ENCODE data around the gene OR6B3.
"Not testable (repeated sequence)": the region's sequence is repeated elsewhere in the genome, so short reads cannot be mapped to it uniquely, and the experiment has no call there.

Gene OR6B3

GRCh38 chr2:240048237-240048636 is 5.1 kb downstream of the OR6B3 start:
- Histone ChIP-seq H3K36me3 (ENCODE audit: control insufficient read depth, low read length) (no peaks in the 10 kb centered on the region), H3K4me1 (ENCODE audit: control insufficient read depth, low read length) (no peaks in the 10 kb centered on the region), H3K9me2 (replicated peaks; ENCODE audit: control insufficient read depth, low read length) (no peaks in the 10 kb centered on the region), H3K27me3 (ENCODE audit: control insufficient read depth, low read length) (peaks cover 2% of the 10 kb centered on the region; the same call in 1 of the 2 replicates), H3K4me2 (ENCODE audit: low read length) (no peak overlapping the region), H3K79me2 (ENCODE audit: control insufficient read depth, low read length) (no peaks in the 10 kb centered on the region), H3K4me3 (ENCODE audit: low read length) (no peak overlapping the region), H4K20me1 (ENCODE audit: control insufficient read depth, insufficient read depth, low read depth, low read length) (no peaks in the 10 kb centered on the region), H3K9me3 (ENCODE audit: control insufficient read depth, insufficient read depth, low read length) (no peaks in the 10 kb centered on the region), H3K27ac (ENCODE audit: low read depth, low read length) (no peak overlapping the region), H3F3A (ENCODE audit: control insufficient read depth, insufficient read depth) (no peaks in the 10 kb centered on the region)
- no peak for TF ChIP-seq CTCF (IDR thresholded peaks at IDR 0.05; ENCODE audit: low read depth, low read length, poor library complexity, severe bottlenecking)
- TF ChIP-seq EZH2phosphoT487 (IDR thresholded peaks at IDR 0.05; ENCODE audit: borderline replicate concordance, low read length): no peak

- peaks cover 2% of the 10 kb centered on the region; the same call in 1 of the 2 replicates for H3K27me3 ChIP-seq (ENCODE audit: control insufficient read depth, low read length)
- H3K79me2 ChIP-seq (ENCODE audit: control insufficient read depth, low read length): no peaks in the 10 kb centered on the region
- TF ChIP-seq EZH2phosphoT487 (IDR thresholded peaks at IDR 0.05; ENCODE audit: borderline replicate concordance, low read length) (no peak), CTCF (IDR thresholded peaks at IDR 0.05; ENCODE audit: low read depth, low read length, poor library complexity, severe bottlenecking) (no peak)
- no peak overlapping the region for H3K27ac ChIP-seq (ENCODE audit: low read depth, low read length)
- H3K9me3 ChIP-seq (ENCODE audit: control insufficient read depth, insufficient read depth, low read length): no peaks in the 10 kb centered on the region
- H3F3A ChIP-seq (ENCODE audit: control insufficient read depth, insufficient read depth): no peaks in the 10 kb centered on the region
- H4K20me1 ChIP-seq (ENCODE audit: control insufficient read depth, insufficient read depth, low read depth, low read length): no peaks in the 10 kb centered on the region
- H3K4me1 ChIP-seq (ENCODE audit: control insufficient read depth, low read length): no peaks in the 10 kb centered on the region
- H3K4me3 ChIP-seq (ENCODE audit: low read length): no peak overlapping the region
- no peaks in the 10 kb centered on the region for H3K9me2 ChIP-seq (replicated peaks; ENCODE audit: control insufficient read depth, low read length)
- no peaks in the 10 kb centered on the region for H3K36me3 ChIP-seq (ENCODE audit: control insufficient read depth, low read length)
- no peak overlapping the region for H3K4me2 ChIP-seq (ENCODE audit: low read length)
These were observed 8.2 kb downstream of the OR6B3 start for GRCh38 chr2:240045098-240045497.

GRCh38 chr2:240044096-240044495 is 9.2 kb downstream of the OR6B3 start:
- not testable (repeated sequence) for H3K4me3 ChIP-seq (ENCODE audit: low read length); H3K27ac ChIP-seq (ENCODE audit: low read depth, low read length); H3K27me3 ChIP-seq (ENCODE audit: control insufficient read depth, low read length); H4K20me1 ChIP-seq (ENCODE audit: control insufficient read depth, insufficient read depth, low read depth, low read length); H3K9me2 ChIP-seq (replicated peaks; ENCODE audit: control insufficient read depth, low read length); H3K36me3 ChIP-seq (ENCODE audit: control insufficient read depth, low read length); H3K79me2 ChIP-seq (ENCODE audit: control insufficient read depth, low read length); H3K4me2 ChIP-seq (ENCODE audit: low read length); H3K9me3 ChIP-seq (ENCODE audit: control insufficient read depth, insufficient read depth, low read length); H3K4me1 ChIP-seq (ENCODE audit: control insufficient read depth, low read length); H3F3A ChIP-seq (ENCODE audit: control insufficient read depth, insufficient read depth)

- H3K79me2 ChIP-seq (ENCODE audit: control insufficient read depth, low read length): no peaks in the 10 kb centered on the region
- no peaks in the 10 kb centered on the region for H3K4me1 ChIP-seq (ENCODE audit: control insufficient read depth, low read length)
- H4K20me1 ChIP-seq (ENCODE audit: control insufficient read depth, insufficient read depth, low read depth, low read length): no peaks in the 10 kb centered on the region
- no peaks in the 10 kb centered on the region for H3F3A ChIP-seq (ENCODE audit: control insufficient read depth, insufficient read depth)
- H3K9me2 ChIP-seq (replicated peaks; ENCODE audit: control insufficient read depth, low read length): no peaks in the 10 kb centered on the region
- no peaks in the 10 kb centered on the region; the same call in none of the 2 replicates for H3K27me3 ChIP-seq (ENCODE audit: control insufficient read depth, low read length)
- no peak overlapping the region for H3K4me2 ChIP-seq (ENCODE audit: low read length)
- TF ChIP-seq CTCF (IDR thresholded peaks at IDR 0.05; ENCODE audit: low read depth, low read length, poor library complexity, severe bottlenecking): no peak
- no peak for TF ChIP-seq EZH2phosphoT487 (IDR thresholded peaks at IDR 0.05; ENCODE audit: borderline replicate concordance, low read length)
- no peak overlapping the region for H3K4me3 ChIP-seq (ENCODE audit: low read length)
- no peak overlapping the region for H3K27ac ChIP-seq (ENCODE audit: low read depth, low read length)
- no peaks in the 10 kb centered on the region for H3K9me3 ChIP-seq (ENCODE audit: control insufficient read depth, insufficient read depth, low read length)
- H3K36me3 ChIP-seq (ENCODE audit: control insufficient read depth, low read length): no peaks in the 10 kb centered on the region
These were observed 9.9 kb downstream of the OR6B3 start for GRCh38 chr2:240043279-240043989.
